Measurements from ENCODE around the gene RPN1.
"Not testable (repeated sequence)": the region's sequence is repeated elsewhere in the genome, so short reads cannot be mapped to it uniquely, and the experiment has no call there.

Gene RPN1

DNA sequence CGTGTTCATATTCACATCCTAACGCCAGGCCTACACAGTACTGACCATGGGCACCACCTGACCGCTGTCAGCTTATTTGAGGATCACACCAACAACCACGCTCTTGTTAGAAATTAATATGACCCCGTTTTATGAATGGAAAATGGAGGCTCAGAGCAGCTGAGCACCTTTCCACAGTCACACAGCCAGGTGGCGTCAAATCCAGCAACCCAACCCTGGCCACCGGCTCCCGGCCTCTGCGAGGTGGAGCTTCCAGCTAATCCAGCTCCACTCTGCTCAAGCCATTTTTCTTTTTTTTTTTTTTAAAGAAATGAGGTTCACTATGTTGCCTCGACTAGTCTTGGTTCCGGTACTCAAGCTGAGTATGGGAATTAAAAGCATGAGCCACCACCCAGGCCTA lies 41.3 kb downstream of the RPN1 start:
- DNase-seq (ENCODE audit: low spot score): no peak

- DNase-seq (ENCODE audit: low spot score): peak; percentile 24
Measured at GRCh38 chr3:128607710-128608048, 42.9 kb downstream of the RPN1 start.

DNA sequence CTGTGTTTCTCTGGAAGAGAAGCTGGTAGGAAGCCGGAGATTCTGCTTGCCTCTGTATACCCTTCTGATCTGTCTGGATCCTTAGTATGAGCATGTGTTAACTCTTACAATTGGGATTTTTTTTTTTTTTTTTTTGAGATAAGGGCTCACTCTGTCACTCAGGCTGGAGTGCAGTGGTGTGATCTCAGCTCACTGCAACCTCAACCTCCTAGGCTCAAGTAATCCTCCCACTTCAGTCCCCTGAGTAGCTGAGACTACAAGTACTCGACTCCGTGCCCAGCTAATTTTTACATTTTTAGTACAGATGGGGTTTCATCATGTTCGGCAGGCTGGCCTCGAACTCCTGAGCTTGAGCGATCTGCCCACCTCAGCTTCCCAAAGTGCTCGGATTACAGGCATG lies 44.5 kb downstream of the RPN1 start:
- no peak for DNase-seq (ENCODE audit: low spot score)

DNA sequence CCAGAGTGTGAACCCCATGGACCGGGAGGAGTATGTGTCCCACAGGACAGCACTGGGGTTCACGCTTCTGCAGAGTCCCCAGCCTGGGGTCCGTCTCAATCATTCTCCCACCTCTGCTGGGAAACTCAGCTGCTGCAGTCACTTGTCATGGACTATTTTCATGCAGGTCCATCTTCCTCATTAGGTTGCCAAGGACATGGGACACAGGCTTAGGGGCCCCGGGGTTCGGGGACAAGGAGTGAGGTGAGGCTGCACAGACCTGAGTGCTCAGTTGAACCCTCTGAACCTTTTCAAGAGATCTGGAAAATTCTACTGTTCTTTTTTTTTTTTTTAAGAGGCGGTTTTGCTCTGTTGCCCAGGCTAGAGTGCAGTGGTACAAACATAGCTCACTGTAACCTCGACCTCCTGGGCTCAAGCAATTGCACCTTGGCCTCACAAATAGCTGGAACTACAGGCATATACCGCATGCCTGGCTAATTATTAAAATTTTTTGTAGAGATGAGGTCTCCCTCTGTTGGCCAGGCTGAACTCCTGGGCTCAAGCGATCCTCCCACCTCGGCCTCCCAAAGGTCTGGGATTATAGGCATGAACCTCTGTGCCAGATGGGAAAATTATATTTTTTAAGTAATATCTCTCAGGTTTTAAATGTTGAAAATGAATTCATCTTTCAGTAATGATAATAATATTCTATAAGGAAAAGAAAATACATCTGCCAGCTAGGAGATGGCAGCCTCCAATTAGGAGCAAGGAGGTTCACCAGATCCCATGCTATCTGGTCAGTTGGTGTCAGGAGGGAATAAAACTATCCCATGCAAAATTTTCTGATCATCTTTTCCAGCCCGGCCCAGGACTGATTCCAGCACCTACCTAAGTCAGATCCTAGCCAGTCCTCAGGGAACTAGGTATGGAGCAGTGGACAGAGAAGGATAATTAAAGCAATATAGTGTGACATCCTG lies 45.2 kb downstream of the RPN1 start:
- DNase-seq (ENCODE audit: low spot score): no peak

DNA sequence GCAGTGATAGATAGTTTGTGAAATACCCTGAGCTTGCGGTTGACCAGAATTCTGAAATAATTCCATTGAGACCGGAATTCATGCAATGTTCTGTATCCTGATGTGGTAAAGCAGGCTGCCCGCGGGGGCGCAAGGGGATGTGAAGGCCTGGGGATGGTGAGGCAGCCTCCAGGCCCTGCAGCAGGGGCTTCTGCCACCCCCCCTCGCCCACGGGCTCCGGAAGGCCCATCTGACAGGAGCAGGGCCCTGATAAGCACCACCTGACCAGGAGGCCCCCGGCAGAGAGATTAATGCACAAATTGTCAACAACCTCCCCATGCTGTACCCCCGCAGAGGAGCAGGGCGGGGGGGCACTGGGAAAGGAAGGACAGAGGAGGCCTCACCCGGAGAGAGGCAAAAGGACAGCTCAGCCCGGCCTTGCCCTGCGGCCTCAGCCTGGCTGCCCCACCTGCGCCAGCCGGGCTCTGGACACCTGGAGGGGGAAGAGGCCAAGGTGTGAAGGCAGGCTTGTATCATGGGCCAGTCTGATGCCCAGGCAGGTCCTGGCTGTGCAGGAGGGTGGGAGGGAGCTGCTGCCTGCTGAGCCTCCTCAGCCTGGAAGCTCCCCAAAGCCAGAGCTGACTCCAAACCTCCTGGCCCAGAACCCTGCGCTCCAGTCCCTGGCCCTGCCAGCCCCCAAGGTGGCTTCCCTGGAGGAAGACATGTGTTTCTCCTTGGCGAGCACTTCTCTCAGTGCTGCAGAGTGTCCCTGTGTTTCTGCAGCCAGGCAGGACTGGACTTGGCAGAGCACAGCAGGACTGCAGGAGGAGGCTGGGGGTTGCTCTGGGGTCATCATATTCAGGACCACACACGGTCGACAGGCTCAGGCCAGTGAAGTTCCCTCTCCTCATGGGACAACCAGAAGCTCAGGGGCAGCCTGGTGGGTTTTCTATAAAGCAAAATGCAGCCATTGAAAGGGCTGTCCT lies 46.5 kb downstream of the RPN1 start:
- no peak for DNase-seq (ENCODE audit: low spot score)

DNA sequence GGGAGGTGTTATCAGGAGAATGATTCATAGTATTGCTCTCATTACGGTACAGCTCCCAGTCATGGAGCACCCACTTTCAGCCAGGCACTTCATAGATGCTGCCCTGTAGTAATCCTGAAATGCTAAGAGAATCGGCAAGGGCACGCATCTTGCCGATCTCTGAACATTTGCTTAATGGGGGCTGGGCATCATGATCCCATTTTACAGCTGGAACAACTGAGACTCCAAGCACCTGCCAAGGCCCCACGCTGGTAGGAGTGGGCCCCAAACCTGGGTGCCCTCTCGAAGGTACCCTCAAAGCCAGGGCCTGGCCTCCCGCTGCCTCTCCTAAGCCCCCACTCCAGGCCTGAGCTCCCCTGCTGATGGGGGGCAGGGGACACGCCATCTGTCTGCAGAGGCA lies 47.3 kb downstream of the RPN1 start:
- DNase-seq (ENCODE audit: low spot score): no peak

GRCh38 chr3:128598884-128599664 lies 51.5 kb downstream of the RPN1 start:
- DNase-seq (ENCODE audit: low spot score): no peak

GRCh38 chr3:128597900-128598299 lies 52.7 kb downstream of the RPN1 start:
- no peak for DNase-seq (ENCODE audit: low spot score)

DNA sequence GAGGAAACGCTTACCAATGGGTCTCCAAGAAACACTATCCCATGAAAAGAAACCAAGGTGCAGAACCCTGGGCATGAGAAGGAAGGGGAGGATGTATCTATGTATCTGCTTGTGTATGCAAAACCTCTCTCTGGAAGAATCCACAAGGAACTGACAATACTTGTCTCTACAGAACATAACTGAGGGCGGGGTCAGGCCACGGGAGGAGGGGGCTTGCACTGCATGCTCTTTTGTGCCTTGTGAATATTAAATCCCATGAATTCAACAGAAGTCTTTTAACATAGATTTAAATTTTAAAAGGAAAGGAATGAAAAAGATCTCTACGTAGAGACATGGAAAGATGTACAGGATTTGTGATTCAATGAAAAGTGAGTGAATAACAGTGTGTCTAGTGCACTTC lies 57.8 kb downstream of the RPN1 start:
- DNase-seq (ENCODE audit: low spot score): no peak

DNA sequence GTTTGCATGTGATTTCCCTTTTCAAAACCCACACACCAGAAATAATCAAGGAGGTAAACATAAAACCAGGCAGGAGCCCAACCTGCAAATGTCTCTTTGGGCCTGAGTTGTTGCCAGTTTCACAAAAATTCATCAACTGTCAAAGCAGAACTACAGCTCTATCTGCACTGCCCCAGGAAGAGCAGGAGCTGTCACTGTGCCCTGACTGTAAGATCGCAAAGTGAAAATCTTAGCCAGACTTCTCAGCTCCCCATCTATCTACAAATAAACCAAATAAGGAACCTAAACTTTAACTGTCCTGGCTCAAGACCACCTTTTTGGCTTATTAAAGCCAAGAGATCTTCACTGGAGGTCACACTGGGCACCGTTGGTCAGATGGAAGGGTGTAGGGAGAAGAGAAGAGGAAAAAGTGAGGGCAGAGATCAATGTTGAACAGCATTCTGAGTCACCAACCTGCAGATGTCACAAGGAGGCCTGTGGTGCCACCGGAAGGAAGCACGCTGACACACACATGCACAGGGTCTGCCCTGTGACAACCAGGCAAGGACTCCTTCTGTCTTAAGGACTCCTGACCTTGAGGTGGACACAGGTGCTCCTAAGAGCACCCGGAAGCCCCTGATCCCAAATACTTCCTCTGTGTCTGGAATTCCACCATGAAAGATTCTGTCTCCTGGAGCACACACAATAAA lies 58.7 kb downstream of the RPN1 start:
- DNase-seq (ENCODE audit: low spot score): no peak

DNA sequence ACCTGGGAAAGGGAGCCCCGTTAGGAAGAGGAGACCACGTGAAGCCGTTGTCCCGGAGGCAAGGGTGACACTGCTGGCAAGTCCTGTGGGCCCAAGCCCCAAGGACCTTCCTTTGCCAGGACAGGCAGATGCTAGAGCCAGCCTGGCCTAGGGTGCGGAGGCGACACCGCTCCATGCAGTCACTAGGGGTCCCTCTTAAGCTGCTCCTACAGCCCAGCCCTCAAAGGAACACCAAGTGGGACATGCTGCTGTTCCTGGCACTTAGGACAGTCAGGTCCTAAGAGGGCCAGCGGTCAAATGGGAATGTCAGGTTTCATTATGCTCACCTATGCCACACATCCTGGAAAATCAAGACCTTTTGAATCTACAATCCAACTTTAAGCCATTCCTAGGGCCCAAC lies 59.7 kb downstream of the RPN1 start:
- DNase-seq (ENCODE audit: low spot score): peak; percentile 33

DNA sequence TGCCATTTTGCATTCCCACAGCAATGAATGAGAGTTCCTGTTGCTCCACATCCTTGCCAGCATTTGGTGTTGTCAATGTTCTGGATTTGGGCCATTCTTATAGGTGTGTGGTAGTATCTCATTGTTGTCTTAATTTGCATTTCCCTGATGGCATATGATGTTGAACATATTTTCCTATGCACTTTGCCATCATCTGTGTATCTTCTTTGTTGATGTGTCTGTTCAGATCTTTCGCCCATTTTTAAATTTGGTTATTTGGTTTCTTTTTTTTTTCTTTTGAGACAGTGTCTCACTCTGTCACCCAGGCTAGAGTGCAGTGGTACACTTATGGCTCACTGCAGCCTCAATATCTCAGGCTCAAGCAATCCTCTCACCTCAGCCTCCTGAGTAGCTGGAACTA lies 60.6 kb downstream of the RPN1 start:
- DNase-seq (ENCODE audit: low spot score): not testable (repeated sequence)

- no peak for DNase-seq (ENCODE audit: low spot score)
Measured at GRCh38 chr3:128588147-128588546, 62.5 kb downstream of the RPN1 start.

- DNase-seq (ENCODE audit: low spot score): no peak
Measured at GRCh38 chr3:128587391-128587790, 63.2 kb downstream of the RPN1 start.

DNA sequence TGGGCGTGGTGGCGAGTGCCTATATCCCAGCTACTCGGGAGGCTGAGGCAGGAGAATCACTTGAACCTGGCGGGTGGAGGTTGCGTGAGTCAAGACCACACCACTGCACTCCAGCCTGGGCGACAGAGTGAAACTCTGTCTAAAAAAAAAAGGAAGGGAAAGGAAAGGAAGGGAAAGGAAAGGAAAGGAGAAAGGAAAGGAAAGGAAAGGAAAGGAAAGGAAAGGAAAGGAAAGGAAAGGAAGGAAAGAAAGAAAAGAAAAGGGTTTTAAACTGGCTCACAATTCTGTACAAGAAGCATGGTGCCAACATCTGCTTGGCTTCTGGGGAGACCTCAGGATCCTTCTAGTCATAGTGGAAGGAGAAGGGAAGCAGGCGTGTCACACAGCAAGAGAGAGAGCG lies 63.7 kb downstream of the RPN1 start:
- DNase-seq (ENCODE audit: low spot score): not testable (repeated sequence)

- not testable (repeated sequence) for DNase-seq (ENCODE audit: low spot score)
Measured at GRCh38 chr3:128586391-128586790, 64.2 kb downstream of the RPN1 start.

DNA sequence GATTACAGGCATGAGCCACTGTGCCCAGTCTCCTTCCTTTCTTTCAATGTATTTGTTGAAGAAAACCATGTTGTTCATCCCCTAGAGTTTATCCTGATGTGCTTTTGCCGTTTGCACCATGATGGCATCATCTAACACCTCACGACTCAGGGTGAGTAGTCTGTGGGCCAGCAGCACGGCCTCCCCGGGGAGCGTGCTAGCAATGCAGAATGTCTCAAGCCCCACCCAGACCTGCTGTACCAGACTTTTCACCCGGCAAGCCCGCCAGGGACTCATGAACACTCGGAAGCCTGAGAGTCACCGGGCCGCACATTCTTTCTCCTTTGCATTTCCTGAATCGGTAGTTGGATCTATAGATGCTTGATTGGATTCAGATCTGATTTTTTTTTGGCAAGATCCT lies 64.6 kb downstream of the RPN1 start:
- DNase-seq (ENCODE audit: low spot score): no peak

DNA sequence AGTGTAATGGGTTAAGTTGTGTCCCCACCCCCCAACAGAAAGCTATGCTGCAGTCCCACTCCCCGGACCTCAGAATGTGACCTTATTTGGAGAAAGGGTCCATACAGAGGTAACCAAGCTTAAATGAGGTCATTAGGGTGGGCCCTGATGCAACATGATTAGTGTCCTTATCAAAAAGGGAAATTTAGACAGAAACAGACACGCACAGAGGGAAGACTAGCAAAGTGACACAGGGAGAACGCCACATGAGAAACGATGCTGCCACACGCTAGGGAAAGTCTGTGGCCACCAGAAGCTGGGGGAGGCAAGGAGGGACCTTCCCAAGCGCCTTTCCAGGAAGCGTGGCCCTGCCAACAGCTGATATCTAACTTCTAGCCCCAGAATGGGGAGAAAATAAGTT lies 65.4 kb downstream of the RPN1 start:
- no peak for DNase-seq (ENCODE audit: low spot score)

DNA sequence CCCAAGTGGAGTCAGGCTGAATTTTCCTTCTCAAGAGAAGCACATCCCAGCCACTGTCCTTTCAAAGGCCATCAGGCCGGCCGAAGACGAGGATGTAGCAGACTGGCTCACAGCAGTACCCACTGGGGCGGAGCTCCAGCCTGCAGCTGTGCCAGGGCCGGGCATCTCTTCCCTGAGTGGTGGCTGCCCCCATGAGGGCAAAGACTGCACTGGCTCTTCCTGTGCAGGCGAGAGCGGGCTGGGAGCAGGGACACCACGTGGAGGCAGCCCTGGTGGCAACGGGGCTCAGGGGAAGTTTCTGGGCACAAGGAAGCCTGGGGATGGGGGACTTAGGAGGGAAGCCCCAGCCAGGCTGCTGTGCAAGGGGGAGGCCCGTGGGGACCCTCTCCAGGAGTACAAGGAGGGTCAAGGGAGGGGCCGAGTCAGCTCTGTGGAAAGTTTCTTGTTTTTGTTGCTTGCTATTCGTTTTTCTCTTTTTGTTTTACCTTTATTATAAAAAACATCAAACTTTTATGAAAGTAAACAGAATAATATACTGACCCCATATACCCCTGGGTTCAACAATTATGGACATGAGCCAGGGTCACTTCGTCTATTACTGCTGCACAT lies 66.1 kb downstream of the RPN1 start:
- peak; percentile 78 for DNase-seq (ENCODE audit: low spot score)

- DNase-seq (ENCODE audit: low spot score): no peak
Measured at GRCh38 chr3:128581566-128581965, 69.1 kb downstream of the RPN1 start.

GRCh38 chr3:128579927-128580326 lies 70.7 kb downstream of the RPN1 start:
- DNase-seq (ENCODE audit: low spot score): no peak

All from cerebellar cortex (tissue), 1 donor.